ENCODE results near the gene GPANK1.

Gene GPANK1

DNA sequence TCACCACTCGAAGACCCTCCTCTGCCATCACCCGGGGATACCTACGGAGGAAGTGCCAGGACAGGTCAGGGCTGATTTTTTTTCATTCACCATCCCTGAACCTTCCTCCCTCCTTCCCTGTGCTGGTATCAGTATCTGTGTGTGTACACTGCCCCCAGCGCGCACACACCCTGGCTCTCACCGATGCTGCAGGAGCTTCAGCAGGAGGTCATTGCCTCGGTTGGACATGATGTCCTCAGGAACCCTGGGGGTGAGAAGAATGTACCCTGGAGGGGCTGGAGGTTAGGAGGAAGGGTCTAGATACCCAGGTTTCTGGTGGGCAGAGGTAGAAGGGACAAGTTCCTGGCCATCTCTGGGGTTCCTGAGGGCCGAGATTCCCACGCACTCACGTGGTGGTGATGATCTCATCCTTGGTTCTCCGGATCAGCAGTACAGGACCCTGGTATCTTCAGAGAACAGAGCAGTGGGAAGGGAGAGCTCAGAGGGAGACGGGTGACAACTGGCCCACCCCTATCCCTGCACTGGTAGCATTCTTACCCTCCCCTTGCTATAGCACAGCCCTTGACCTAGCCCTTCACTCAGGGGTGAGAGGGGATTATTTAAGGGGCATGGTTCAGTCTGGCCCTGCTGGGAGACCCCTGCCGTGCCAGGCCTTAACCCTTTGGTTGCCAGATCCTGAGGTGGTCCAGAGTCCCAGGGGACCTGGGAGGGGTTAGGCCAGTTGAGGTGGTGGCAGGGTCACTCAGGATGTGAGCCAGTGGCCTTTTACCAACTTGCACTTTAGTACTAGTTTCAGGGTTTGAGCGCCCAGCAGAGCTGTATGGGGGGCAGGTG, 23.3 kb upstream of the GPANK1 start:
- no peaks in the 10 kb centered on the region for H3K9me3 Mint-ChIP-seq
- no peak for DNase-seq (ENCODE audit: low spot score in 2 of 2)
- no peak overlapping the region for H3K4me3 Mint-ChIP-seq
- ATAC-seq (replicated peaks; ENCODE audit: extremely low read depth, poor library complexity, severe bottlenecking), result no peak
- H3K4me1 Mint-ChIP-seq, result no peaks in the 10 kb centered on the region
- peak overlapping the region; percentile 46 for H3K27ac Mint-ChIP-seq (ENCODE audit: low read depth)
- no peaks in the 10 kb centered on the region for H3K27me3 Mint-ChIP-seq
- peaks cover 26% of the 10 kb centered on the region for H3K36me3 Mint-ChIP-seq (ENCODE audit: insufficient read depth)

DNA sequence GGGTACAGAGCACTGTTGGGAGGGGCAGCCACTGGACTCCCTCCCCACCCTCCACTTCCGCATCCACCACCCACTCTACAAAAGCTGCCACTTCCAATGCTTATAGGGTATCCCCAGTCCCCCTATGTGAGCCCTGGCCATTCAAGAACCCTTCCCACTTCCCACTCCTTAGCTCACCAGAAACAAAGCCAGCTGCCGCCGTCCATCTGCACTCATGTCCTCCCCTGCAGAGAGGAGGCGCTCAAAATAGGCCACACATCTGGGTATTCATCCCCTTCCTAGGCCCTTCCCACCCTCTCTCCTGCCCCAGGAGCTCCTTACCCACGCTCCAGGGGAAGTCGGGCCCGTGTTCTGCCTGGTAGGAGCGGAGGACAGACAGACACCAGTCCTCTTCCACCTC, 22.5 kb upstream of the GPANK1 start:
- DNase-seq (ENCODE audit: low spot score in 2 of 2) (no peak), ATAC-seq (replicated peaks; ENCODE audit: extremely low read depth, poor library complexity, severe bottlenecking) (no peak)
- Mint-ChIP-seq H3K4me3 (no peak overlapping the region), H3K36me3 (ENCODE audit: insufficient read depth) (peaks cover 21% of the 10 kb centered on the region), H3K27ac (ENCODE audit: low read depth) (no peak overlapping the region), H3K27me3 (no peaks in the 10 kb centered on the region), H3K4me1 (no peaks in the 10 kb centered on the region), H3K9me3 (no peaks in the 10 kb centered on the region)

GRCh38 chr6:31686483-31686882, 21.7 kb upstream of the GPANK1 start:
- DNase-seq (ENCODE audit: low spot score in 2 of 2) (no peak), ATAC-seq (replicated peaks; ENCODE audit: extremely low read depth, poor library complexity, severe bottlenecking) (no peak)
- Mint-ChIP-seq H3K27me3 (no peaks in the 10 kb centered on the region), H3K4me3 (no peak overlapping the region), H3K4me1 (peaks cover 2% of the 10 kb centered on the region), H3K27ac (ENCODE audit: low read depth) (no peak overlapping the region), H3K9me3 (no peaks in the 10 kb centered on the region), H3K36me3 (ENCODE audit: insufficient read depth) (peaks cover 17% of the 10 kb centered on the region)

DNA sequence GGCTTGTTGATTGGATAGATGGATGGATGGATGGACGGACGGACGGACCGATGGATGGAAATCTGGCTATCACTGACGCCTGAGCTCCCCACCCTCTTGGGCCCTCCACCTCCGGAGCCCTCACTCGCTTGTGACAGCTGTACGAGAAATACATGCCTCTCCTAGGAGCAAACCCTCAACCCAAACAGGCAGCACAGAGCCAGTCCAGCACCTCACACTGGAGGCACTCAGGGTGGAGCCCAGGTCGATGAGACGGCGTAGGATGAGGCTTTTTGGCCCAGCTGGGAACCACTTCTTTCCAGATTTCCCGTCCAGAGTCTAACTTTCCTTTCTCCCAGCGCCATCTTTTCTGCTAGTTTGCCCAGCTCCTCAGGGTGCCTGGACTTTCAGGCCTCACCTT, 18.8 kb upstream of the GPANK1 start:
- no peak overlapping the region for H3K27ac Mint-ChIP-seq (ENCODE audit: low read depth)
- ATAC-seq (replicated peaks; ENCODE audit: extremely low read depth, poor library complexity, severe bottlenecking) (no peak), DNase-seq (ENCODE audit: low spot score in 2 of 2) (no peak)
- H3K4me3 Mint-ChIP-seq, result peak overlapping the region; percentile 36
- peaks cover 12% of the 10 kb centered on the region for H3K36me3 Mint-ChIP-seq (ENCODE audit: insufficient read depth)
- no peaks in the 10 kb centered on the region for H3K9me3 Mint-ChIP-seq
- no peaks in the 10 kb centered on the region for H3K27me3 Mint-ChIP-seq
- peaks cover 23% of the 10 kb centered on the region for H3K4me1 Mint-ChIP-seq

- Mint-ChIP-seq H3K9me3 (no peaks in the 10 kb centered on the region), H3K27me3 (no peaks in the 10 kb centered on the region), H3K27ac (ENCODE audit: low read depth) (peak overlapping the region; percentile 86), H3K36me3 (ENCODE audit: insufficient read depth) (peaks cover 5% of the 10 kb centered on the region), H3K4me1 (peaks cover 23% of the 10 kb centered on the region), H3K4me3 (peak overlapping the region; percentile 88)
- DNase-seq (ENCODE audit: low spot score in 2 of 2) (no peak), ATAC-seq (replicated peaks; ENCODE audit: extremely low read depth, poor library complexity, severe bottlenecking) (peak; percentile 49)
Measured at GRCh38 chr6:31681135-31681671, 16.4 kb upstream of the GPANK1 start.

DNA sequence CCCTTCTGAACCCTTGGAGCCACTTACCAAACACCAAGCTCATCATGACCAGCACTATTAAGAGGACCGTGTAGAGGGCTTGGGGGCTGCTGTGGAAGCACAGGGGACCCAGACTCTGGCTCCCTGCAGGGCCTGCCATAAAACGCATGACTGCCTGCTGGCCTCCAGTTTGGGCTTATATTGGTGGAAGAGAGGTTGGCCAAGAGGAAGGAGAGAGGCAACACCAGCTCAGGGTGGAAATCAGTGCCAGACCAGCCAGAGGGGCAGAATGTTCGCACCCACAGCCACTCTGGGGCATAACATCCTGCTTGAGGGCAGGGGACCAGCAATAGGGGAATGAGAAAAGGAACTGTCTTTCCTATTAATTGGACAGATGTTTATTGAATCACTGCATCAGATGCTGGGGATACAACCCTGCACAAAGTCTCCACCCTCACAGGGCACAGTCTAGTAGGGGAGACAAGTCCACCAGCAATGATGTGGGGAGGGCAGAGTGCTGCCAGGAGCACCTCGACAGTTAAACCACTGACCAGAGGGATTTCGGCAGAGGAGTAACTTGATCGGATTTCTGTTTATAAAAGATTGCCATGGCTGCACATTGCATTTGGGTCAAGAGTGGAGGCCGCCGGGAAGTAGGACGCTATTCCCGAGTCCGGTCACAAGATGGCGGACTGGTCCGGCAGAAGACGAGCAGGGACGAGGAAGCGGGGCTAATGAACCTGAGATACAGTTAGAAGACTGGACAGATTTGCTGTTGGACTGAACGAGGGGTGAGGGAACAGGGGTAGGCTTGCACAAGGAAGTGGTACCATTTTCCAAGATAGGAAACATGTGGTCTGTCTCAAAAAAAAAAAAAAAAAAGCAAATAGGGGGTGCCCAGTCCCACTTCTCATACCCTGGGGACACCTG, 15.7 kb upstream of the GPANK1 start, which contains the start of gene LY6G5C:
TSS of gene LY6G5C (minus strand) at position 842 of the 909 bp plus-strand sequence. CDS start at position 148, 694 bp downstream.
- Mint-ChIP-seq H3K4me1 (peaks cover 23% of the 10 kb centered on the region), H3K36me3 (ENCODE audit: insufficient read depth) (peaks cover 5% of the 10 kb centered on the region), H3K27me3 (no peaks in the 10 kb centered on the region), H3K9me3 (no peaks in the 10 kb centered on the region), H3K27ac (ENCODE audit: low read depth) (peak within 1 kb of the TSS; percentile 86), H3K4me3 (peak within 1 kb of the TSS; percentile 88)
- ATAC-seq (replicated peaks; ENCODE audit: extremely low read depth, poor library complexity, severe bottlenecking) (peak; percentile 62), DNase-seq (ENCODE audit: low spot score in 2 of 2) (peak in 1 of 2 donors; percentile 37)

GRCh38 chr6:31677955-31678354, 13.2 kb upstream of the GPANK1 start:
- Mint-ChIP-seq H3K4me3 (no peak overlapping the region), H3K36me3 (ENCODE audit: insufficient read depth) (peaks cover 9% of the 10 kb centered on the region), H3K4me1 (peaks cover 23% of the 10 kb centered on the region), H3K9me3 (no peaks in the 10 kb centered on the region), H3K27ac (ENCODE audit: low read depth) (no peak overlapping the region), H3K27me3 (no peaks in the 10 kb centered on the region)
- no peak for ATAC-seq (replicated peaks; ENCODE audit: extremely low read depth, poor library complexity, severe bottlenecking)
- DNase-seq (ENCODE audit: low spot score in 2 of 2), result no peak

DNA sequence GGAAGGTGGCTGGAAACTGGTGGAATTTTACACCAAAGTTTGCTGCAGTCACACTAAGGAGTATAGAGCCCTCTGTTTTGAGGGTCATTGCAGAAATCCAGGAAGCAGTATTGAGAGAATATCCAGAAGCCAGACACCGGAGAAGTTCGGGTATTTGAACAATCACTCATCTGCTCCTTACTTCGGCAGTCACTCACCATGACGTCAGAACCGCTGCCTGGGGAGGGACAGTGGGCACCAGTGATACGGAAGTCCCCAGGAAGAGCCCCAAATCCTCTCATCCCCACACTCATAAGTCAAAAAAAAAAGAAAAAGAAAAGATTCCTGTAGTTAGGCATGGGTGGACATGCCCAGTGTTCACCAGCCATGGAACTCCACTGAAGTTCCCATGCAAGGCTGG, 12.1 kb upstream of the GPANK1 start:
- Mint-ChIP-seq H3K4me3 (no peak overlapping the region), H3K27ac (ENCODE audit: low read depth) (no peak overlapping the region), H3K36me3 (ENCODE audit: insufficient read depth) (peaks cover 12% of the 10 kb centered on the region), H3K27me3 (no peaks in the 10 kb centered on the region), H3K9me3 (no peaks in the 10 kb centered on the region), H3K4me1 (peaks cover 23% of the 10 kb centered on the region)
- no peak for ATAC-seq (replicated peaks; ENCODE audit: extremely low read depth, poor library complexity, severe bottlenecking)
- DNase-seq (ENCODE audit: low spot score in 2 of 2), result no peak

DNA sequence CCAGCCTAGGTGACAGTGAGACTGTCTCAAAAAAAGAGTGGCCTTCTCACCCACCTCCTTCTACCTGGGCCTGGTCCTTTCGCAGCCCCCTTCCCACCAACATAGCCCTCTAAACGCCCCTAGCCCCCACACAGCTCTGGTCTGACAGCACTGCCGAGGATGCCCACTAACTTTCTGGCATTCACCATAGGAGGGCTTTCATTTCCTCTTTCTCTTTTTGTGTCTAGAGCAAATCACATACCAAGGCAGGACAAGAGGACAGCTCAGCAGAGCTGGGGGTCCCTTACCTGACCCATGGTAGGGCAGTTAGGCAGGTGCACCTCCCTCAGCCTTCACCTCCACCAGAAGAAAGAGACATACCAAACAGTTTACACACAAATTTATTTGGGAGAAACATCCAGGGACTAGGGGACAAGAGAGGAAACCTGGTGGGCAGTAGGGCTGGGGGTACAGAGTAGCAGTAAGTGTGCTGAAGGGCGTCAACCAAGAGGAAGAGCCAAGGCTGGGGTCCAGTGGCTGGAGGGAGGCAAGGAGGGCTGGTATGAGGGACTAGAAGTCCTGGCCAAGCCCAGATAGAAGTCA, 11.6 kb upstream of the GPANK1 start:
- H3K4me1 Mint-ChIP-seq, result peaks cover 20% of the 10 kb centered on the region
- ATAC-seq (replicated peaks; ENCODE audit: extremely low read depth, poor library complexity, severe bottlenecking), result no peak
- no peaks in the 10 kb centered on the region for H3K27me3 Mint-ChIP-seq
- H3K36me3 Mint-ChIP-seq (ENCODE audit: insufficient read depth), result peaks cover 13% of the 10 kb centered on the region
- no peak overlapping the region for H3K4me3 Mint-ChIP-seq
- peak overlapping the region; percentile 60 for H3K27ac Mint-ChIP-seq (ENCODE audit: low read depth)
- no peaks in the 10 kb centered on the region for H3K9me3 Mint-ChIP-seq
- no peak for DNase-seq (ENCODE audit: low spot score in 2 of 2)

DNA sequence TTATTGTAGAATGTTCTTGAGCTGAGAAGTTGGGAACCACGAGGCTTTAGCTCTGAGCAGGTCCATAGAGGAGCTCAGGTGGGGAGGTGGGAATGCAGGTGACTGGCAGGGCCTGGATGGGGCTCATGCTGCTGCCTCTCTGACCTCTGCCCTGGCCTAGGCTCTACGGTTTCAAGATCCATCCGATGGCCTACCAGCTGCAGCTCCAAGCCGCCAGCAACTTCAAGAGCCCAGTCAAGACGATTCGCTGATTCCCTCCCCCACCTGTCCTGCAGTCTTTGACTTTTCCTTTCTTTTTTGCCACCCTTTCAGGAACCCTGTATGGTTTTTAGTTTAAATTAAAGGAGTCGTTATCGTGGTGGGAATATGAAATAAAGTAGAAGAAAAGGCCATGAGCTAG, 4.9 kb upstream of the GPANK1 start, which contains the start of gene LY6G5B:
TSS of gene LY6G5B (plus strand) at position 301 of the 400 bp plus-strand sequence. CDS start 975 bp downstream, outside the sequence.
- no peak within 1 kb of the TSS for H3K4me3 Mint-ChIP-seq
- no peaks in the 10 kb centered on the region for H3K27me3 Mint-ChIP-seq
- no peak within 1 kb of the TSS for H3K27ac Mint-ChIP-seq (ENCODE audit: low read depth)
- no peak for ATAC-seq (replicated peaks; ENCODE audit: extremely low read depth, poor library complexity, severe bottlenecking)
- peaks cover 24% of the 10 kb centered on the region for H3K4me1 Mint-ChIP-seq
- DNase-seq (ENCODE audit: low spot score in 2 of 2), result no peak
- peaks cover 41% of the 10 kb centered on the region for H3K36me3 Mint-ChIP-seq (ENCODE audit: insufficient read depth)
- no peaks in the 10 kb centered on the region for H3K9me3 Mint-ChIP-seq

DNA sequence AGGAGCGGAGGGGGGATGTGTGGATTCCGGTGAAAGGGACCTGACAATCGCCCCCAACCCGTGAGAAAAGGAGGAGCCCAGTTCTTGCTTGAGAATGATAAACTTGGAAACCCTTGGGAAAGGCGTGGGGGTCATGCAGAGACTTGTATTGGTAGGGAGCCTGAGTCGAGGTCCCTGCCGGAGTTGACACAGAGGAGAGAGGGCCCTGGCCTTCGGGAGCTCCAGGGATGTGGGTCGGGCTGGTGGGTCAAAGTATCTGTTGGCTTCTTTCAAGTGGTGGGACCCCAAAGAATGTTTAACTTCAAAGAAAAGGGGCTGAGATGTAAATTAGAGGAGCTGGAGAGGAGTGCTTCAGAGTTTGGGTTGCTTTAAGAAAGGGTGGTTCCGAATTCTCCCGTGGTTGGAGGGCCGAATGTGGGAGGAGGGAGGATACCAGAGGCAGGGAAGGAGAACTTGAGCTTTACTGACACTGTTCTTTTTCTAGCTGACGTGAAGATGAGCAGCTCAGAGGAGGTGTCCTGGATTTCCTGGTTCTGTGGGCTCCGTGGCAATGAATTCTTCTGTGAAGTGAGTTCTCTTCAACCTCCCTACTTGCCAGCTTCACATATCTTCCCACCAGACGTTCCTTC, 1.7 kb upstream of the GPANK1 start:
- Mint-ChIP-seq H3K36me3 (ENCODE audit: insufficient read depth) (peaks cover 45% of the 10 kb centered on the region), H3K4me1 (peaks cover 45% of the 10 kb centered on the region), H3K27ac (ENCODE audit: low read depth) (peak overlapping the region; percentile 94), H3K27me3 (no peaks in the 10 kb centered on the region), H3K9me3 (no peaks in the 10 kb centered on the region), H3K4me3 (peak overlapping the region; percentile 96)
- no peak for DNase-seq (ENCODE audit: low spot score in 2 of 2)
- ATAC-seq (replicated peaks; ENCODE audit: extremely low read depth, poor library complexity, severe bottlenecking), result no peak

Measured in central memory CD8-positive, alpha-beta T cell (primary cell).